Liver (tissue), 9 donors: Measurements from ENCODE around the gene PDXK. TPM values are rescaled to one million over a fixed set of nuclear protein-coding genes. Genes with fewer than 3 reads are reported as not detected.

Experiments used
- DNase-seq: peaks from one replicate; pipeline ENCODE4 v3.0.0-alpha.2; 2017; ENCODE audit warnings: low spot score
- H3K27ac ChIP-seq, 2 donors: one replicate each; pipeline ENCODE4 v1.7.0; 2013; ENCODE audit warnings: inconsistent platforms in 2 of 2, low read length in 2 of 2, control low read depth in 1 of 2, low read depth in 1 of 2, mild to moderate bottlenecking in 1 of 2
- H3K27me3 ChIP-seq, 4 donors: one replicate each; pipeline versions ENCODE4 v1.6.1 to v1.7.0; 2013; ENCODE audit warnings: low read length in 3 of 4, inconsistent platforms in 1 of 4, mild to moderate bottlenecking in 1 of 4, moderate library complexity in 1 of 4; ENCODE audit not compliant: control insufficient read depth in 4 of 4, insufficient read depth in 4 of 4
- H3K36me3 ChIP-seq, 4 donors: one replicate each; pipeline versions ENCODE4 v1.6.1 to v1.7.0; 2013; ENCODE audit warnings: low read length in 3 of 4, mild to moderate bottlenecking in 3 of 4, low read depth in 1 of 4, moderate library complexity in 1 of 4; ENCODE audit not compliant: control insufficient read depth in 4 of 4, insufficient read depth in 3 of 4
- H3K4me1 ChIP-seq, 4 donors: one replicate each; pipeline versions ENCODE4 v1.6.1 to v1.7.0; 2013; ENCODE audit warnings: low read length in 3 of 4, mild to moderate bottlenecking in 3 of 4, moderate library complexity in 1 of 4; ENCODE audit not compliant: control insufficient read depth in 4 of 4, insufficient read depth in 4 of 4
- H3K4me3 ChIP-seq, 3 donors: one replicate each; pipeline versions ENCODE4 v1.6.1 to v1.7.0; 2013; ENCODE audit warnings: low read length in 3 of 3, control low read depth in 1 of 3, low read depth in 1 of 3, mild to moderate bottlenecking in 1 of 3
- H3K9ac ChIP-seq, 2 donors: one replicate each; pipeline ENCODE4 v1.7.0; 2013; ENCODE audit warnings: low read length in 2 of 2, mild to moderate bottlenecking in 2 of 2, moderate library complexity in 2 of 2, control low read depth in 1 of 2, low read depth in 1 of 2
- H3K9me3 ChIP-seq, 4 donors: one replicate each; pipeline versions ENCODE4 v1.6.1 to v1.7.0; 2013; ENCODE audit warnings: low read length in 3 of 4; ENCODE audit not compliant: control insufficient read depth in 4 of 4
- ATF3 ChIP-seq: IDR thresholded peaks from 2 replicates; pipeline ENCODE4 v1.6.1; 2016; ENCODE audit warnings: antibody characterized with exemption
- EGR1 ChIP-seq, 2 donors: IDR thresholded peaks; 2 replicates each; pipeline ENCODE4 v1.6.1; 2016 to 2018; ENCODE audit warnings: antibody characterized with exemption in 2 of 2, low read depth in 2 of 2
- FOXA1 ChIP-seq: IDR thresholded peaks from 2 replicates; pipeline ENCODE4 v1.6.1; 2016; ENCODE audit warnings: antibody characterized with exemption
- FOXA2 ChIP-seq: IDR thresholded peaks from 2 replicates; pipeline ENCODE4 v1.6.1; 2016; ENCODE audit warnings: antibody characterized with exemption
- GABPA ChIP-seq, 2 donors: IDR thresholded peaks in 1 of 2; conservative IDR thresholded peaks in 1 of 2; 2 replicates each; pipeline ENCODE4 v1.6.1; 2016; ENCODE audit warnings: antibody characterized with exemption in 2 of 2, mild to moderate bottlenecking in 1 of 2, moderate library complexity in 1 of 2
- HNF4A ChIP-seq, 2 donors: conservative IDR thresholded peaks; 2 replicates each; pipeline ENCODE4 v1.6.1; 2016; ENCODE audit warnings: antibody characterized with exemption in 2 of 2, mild to moderate bottlenecking in 2 of 2
- HNF4G ChIP-seq: IDR thresholded peaks from 2 replicates; pipeline ENCODE4 v1.6.1; 2016; ENCODE audit warnings: antibody characterized with exemption
- NR2F2 ChIP-seq: IDR thresholded peaks from 2 replicates; pipeline ENCODE4 v1.6.1; 2016; ENCODE audit warnings: antibody characterized with exemption
- RAD21 ChIP-seq, 2 donors: IDR thresholded peaks; 2 replicates each; pipeline ENCODE4 v1.6.1; 2016; ENCODE audit warnings: antibody characterized with exemption in 2 of 2, mild to moderate bottlenecking in 2 of 2
- REST ChIP-seq: IDR thresholded peaks from 2 replicates; pipeline ENCODE4 v1.6.1; 2016; ENCODE audit warnings: antibody characterized with exemption, mild to moderate bottlenecking
- RXRA ChIP-seq, 2 donors: IDR thresholded peaks; 2 replicates each; pipeline ENCODE4 v1.6.1; 2017 to 2018; ENCODE audit warnings: antibody characterized with exemption in 2 of 2, mild to moderate bottlenecking in 1 of 2
- SP1 ChIP-seq: IDR thresholded peaks from 2 replicates; pipeline ENCODE4 v1.6.1; 2018; ENCODE audit warnings: antibody characterized with exemption, mild to moderate bottlenecking
- TAF1 ChIP-seq: conservative IDR thresholded peaks from 2 replicates; pipeline ENCODE4 v1.6.1; 2016; ENCODE audit warnings: antibody characterized with exemption, mild to moderate bottlenecking
- YY1 ChIP-seq: IDR thresholded peaks from 2 replicates; pipeline ENCODE4 v1.6.1; 2016; ENCODE audit warnings: antibody characterized with exemption, mild to moderate bottlenecking
- WGBS: extraction: QIAGEN DNeasy Blood & Tissue Kit; methylation state at CpG from one replicate; pipeline ENCODE4 v1.1.7; 2013; 5-methylcytosine and 5-hydroxymethylcytosine counted together
- polyA plus RNA-seq, 2 donors: library from polyadenylated mRNA; stranded (reverse) in 1 of 2; unstranded in 1 of 2; fragments of 200-250 nt in 1 of 2; fragments of >200 nt in 1 of 2; fragmentation: Nextera tagmentation in 1 of 2; extraction: Ambion mirVana in 1 of 2; gene quantifications; one replicate each; pipeline versions ENCODE4 v1.2.1 to v1.2.3, GENCODE V29; 2013 to 2015
- total RNA-seq, 2 donors: library from RNA; depleted of rRNA; stranded (reverse); fragments of >200 nt; gene quantifications; one replicate each; pipeline ENCODE4 v1.2.3, GENCODE V29; 2014
- TF ChIP-seq, protein P1 (sequence below): IDR thresholded peaks from 2 replicates; pipeline ENCODE4 v1.6.1; 2016; ENCODE audit warnings: antibody characterized with exemption
- TF ChIP-seq, protein P2 (sequence below): fragments of 150-350 bp; IDR thresholded peaks from 2 replicates; pipeline ENCODE4 v1.5.1; 2017; ENCODE audit warnings: improper control_type of control experiment, low read depth, low read length; ENCODE audit not compliant: missing input control
- TF ChIP-seq, protein P3 (sequence below): IDR thresholded peaks from 2 replicates; pipeline ENCODE4 v1.6.1; 2016; ENCODE audit warnings: antibody characterized with exemption
- donor health status: healthy.
- donor health status: healthy.
- donor health status: healthy.
- donor health status: healthy.
- donor health status: healthy.

The PDXK gene
- total and polyA plus RNA-seq, 4 donors, result 20.5 to 104 (median 34.9) TPM

- TF ChIP-seq HNF4A (conservative IDR thresholded peaks at IDR 0.05) (no peak), GABPA (IDR thresholded peaks at IDR 0.05 in 1 of 2, conservative IDR thresholded peaks at IDR 0.05 in 1 of 2) (no peak), ATF3 (no peak), NR2F2 (no peak), YY1 (no peak), EGR1 (IDR thresholded peaks at IDR 0.05; ENCODE audit: low read depth in 2 of 2) (no peak), RXRA (IDR thresholded peaks at IDR 0.05) (no peak), FOXA2 (no peak), SP1 (no peak), REST (no peak), RAD21 (IDR thresholded peaks at IDR 0.05) (no peak), TAF1 (no peak), HNF4G (no peak), FOXA1 (no peak)
- TF ChIP-seq, protein P1, sequence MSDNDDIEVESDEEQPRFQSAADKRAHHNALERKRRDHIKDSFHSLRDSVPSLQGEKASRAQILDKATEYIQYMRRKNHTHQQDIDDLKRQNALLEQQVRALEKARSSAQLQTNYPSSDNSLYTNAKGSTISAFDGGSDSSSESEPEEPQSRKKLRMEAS, result no peak
- TF ChIP-seq, protein P2, sequence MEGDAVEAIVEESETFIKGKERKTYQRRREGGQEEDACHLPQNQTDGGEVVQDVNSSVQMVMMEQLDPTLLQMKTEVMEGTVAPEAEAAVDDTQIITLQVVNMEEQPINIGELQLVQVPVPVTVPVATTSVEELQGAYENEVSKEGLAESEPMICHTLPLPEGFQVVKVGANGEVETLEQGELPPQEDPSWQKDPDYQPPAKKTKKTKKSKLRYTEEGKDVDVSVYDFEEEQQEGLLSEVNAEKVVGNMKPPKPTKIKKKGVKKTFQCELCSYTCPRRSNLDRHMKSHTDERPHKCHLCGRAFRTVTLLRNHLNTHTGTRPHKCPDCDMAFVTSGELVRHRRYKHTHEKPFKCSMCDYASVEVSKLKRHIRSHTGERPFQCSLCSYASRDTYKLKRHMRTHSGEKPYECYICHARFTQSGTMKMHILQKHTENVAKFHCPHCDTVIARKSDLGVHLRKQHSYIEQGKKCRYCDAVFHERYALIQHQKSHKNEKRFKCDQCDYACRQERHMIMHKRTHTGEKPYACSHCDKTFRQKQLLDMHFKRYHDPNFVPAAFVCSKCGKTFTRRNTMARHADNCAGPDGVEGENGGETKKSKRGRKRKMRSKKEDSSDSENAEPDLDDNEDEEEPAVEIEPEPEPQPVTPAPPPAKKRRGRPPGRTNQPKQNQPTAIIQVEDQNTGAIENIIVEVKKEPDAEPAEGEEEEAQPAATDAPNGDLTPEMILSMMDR, result no peak
- TF ChIP-seq, protein P3, sequence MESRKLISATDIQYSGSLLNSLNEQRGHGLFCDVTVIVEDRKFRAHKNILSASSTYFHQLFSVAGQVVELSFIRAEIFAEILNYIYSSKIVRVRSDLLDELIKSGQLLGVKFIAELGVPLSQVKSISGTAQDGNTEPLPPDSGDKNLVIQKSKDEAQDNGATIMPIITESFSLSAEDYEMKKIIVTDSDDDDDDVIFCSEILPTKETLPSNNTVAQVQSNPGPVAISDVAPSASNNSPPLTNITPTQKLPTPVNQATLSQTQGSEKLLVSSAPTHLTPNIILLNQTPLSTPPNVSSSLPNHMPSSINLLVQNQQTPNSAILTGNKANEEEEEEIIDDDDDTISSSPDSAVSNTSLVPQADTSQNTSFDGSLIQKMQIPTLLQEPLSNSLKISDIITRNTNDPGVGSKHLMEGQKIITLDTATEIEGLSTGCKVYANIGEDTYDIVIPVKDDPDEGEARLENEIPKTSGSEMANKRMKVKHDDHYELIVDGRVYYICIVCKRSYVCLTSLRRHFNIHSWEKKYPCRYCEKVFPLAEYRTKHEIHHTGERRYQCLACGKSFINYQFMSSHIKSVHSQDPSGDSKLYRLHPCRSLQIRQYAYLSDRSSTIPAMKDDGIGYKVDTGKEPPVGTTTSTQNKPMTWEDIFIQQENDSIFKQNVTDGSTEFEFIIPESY, result no peak
- no peaks in the 10 kb centered on the region for H3K27me3 ChIP-seq
- no peak for DNase-seq
- peaks cover 16 to 77% (median 24%) of the 10 kb centered on the region in 4 donors for H3K36me3 ChIP-seq
- H3K4me3 ChIP-seq, result no peak overlapping the region
- H3K9ac ChIP-seq, result no peak overlapping the region
- H3K27ac ChIP-seq, result no peak overlapping the region
- H3K9me3 ChIP-seq, result no peaks in the 10 kb centered on the region
- 95% methylated on average over 31 of the region's 31 CpGs for WGBS
- peaks cover 0 to 5% (median 2%) of the 10 kb centered on the region in 4 donors for H3K4me1 ChIP-seq
Observed at GRCh38 chr21:43751955-43752591, 33.1 kb downstream of the PDXK start.
